Measurements from ENCODE around the gene NDUFA5.
A peak's percentile ranks its signal among the peaks of the same experiment; 100 is the strongest.
"Not testable (repeated sequence)": the region's sequence is repeated elsewhere in the genome, so short reads cannot be mapped to it uniquely, and the experiment has no call there.

NDUFA5 gene

GRCh38 chr7:123555484-123555883 lies 2.1 kb downstream of the NDUFA5 start:
- no peak for DNase-seq

DNA sequence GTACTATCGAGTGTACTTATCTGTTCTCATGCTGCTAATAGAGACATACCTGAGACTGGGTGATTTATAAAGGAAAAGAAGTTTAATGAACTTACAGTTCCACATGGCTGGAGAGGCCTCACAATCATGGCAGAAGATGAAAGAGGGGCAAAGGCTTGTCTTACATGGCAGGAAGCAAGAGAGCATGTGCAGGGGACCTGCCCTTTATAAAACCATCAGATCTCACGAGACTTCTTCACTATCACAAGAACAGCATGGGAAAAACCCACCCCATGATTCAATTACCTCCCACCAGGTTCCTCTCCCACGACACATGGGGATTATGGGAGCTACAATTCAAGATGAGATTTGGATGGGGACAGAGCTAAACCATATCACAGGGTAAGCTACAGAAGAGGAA lies 4.5 kb downstream of the NDUFA5 start:
- no peak for DNase-seq

- no peak for DNase-seq
Observed at GRCh38 chr7:123552641-123553040, 5.0 kb downstream of the NDUFA5 start.

GRCh38 chr7:123552134-123552533 lies 5.5 kb downstream of the NDUFA5 start:
- not testable (repeated sequence) for DNase-seq

GRCh38 chr7:123548406-123548805 lies 9.2 kb downstream of the NDUFA5 start:
- no peak for DNase-seq

- DNase-seq = no peak
Observed at GRCh38 chr7:123539871-123540270, 17.7 kb downstream of the NDUFA5 start.

DNA sequence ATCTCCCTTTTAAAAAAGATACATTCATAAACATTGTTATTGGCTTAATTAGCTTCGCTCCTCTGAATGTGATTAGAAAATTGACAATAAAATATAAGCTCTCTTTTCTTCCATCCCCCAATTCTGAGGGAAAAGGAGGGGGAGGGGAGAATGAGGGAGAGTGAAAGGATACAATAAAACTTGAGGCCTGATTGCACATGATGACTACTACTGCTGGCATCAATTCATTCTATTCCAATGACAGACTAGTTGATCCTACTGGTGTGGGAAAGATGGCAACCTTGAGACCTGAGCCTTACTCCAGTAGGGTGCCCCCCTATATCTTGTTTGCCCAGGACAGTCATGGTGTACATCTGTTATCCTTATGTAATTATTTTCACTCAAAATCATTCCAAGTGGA lies 18.7 kb downstream of the NDUFA5 start:
- DNase-seq = no peak

DNA sequence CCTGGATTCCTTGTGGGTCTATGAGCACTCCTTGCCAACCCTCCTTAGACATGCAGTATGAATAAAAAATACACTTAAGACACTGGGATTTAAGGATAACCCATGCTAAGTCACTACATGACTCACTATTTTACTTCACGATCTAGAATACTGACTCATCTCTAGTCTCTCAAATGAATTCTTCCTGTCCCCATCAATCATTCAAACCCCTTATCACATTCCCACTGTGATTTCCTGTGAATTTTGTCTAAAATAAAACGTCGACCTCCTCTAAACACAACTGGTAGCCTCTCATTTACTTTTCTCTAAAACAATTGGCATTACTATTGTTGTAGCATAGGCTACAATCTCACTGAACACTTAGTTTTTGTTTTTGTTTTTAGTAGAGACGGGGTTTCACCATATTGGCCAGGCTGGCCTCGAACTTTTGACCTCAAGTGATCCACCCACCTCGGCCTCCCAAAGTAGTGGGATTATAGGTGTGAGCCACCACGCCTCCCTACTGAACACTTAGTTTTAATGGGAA lies 19.4 kb downstream of the NDUFA5 start:
- no peak for DNase-seq

DNA sequence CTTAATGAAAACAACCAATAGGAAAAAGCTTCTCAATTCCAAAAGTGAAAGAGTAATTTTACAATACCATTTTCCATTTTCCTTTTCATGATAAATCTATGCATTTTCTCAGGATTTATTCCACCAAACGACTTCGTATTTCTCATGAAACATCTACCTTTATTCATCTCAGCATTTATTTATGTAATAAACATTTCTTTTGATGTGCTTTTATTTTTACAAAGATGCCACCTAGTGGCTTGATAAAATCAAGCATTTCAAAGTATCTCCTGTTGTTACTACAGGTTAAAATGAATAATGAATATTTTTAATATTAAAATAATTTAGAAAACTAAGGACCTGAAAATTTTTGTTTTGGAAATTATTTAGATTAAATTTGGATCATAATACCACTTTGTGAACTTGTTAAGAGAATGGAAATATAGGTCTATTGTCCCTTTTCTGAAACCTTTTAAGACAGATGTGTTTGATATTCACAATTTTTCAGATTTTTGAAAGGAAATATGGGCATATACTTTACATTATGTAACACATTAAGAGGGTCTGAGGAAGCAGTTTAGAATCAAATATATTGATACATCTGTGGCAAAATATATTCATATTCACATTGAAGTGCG lies 20.5 kb downstream of the NDUFA5 start:
- DNase-seq = no peak

DNA sequence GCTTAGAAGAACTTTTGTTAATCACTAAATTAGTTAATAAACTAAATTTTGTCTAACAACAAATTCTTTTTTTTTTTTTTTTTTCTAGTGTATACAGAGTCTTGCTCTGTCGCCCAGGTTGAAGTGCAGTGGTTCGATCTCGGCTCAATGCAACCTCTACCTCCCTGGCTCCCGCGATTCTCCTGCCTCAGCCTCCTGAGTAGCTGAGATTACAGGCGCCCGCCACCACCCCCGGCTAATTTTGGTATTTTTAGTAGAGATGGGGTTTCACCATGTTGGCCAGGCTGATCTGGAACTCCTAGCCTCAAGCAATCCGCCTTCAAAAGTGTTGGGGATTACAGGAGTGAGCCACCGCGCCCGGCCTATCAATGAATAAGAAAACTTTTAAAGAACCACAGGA lies 22.1 kb downstream of the NDUFA5 start:
- DNase-seq = no peak

DNA sequence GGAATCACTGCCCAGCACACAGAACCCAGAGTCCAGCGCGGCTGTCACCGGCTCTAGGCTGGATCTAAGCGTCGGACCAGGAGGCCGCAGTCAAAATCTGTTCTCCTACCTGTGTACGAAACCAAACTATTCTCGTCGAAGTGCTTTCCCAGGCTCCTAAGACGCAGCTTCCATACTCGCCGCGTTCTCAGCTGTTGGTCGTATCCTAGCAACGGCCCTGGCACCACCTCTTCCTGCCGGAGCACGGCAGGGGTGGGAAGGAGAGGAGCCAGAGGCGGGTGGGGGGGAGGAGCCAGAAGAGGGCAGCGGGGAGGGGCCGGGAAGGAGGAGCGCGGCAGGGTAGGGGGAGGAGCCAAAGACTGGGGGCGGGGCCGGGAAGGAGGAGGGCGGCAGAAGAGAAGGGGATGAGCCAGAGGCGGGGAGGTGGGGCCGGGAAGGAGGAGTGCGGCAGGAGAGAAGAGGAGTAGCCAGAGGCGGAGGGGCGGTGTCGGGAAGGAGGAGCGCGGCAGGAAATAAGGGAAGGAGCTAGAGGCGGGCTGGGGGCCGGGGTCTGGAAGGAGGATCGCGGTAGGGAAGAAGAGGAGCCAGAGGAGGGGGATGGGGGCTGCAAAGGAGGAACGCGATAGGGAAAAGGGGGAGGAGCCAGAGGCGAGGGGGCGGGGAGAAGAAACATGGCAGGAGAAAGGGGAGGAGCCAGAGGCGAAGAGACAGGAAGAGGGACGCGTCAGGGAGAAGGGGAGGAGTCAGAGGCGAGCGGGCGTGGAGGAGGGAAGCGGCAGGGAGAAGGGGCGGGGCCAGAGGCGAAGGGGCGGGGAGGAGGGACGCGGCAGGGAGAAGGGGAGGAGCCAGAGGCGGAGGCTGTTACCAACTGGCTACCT lies 23.0 kb downstream of the NDUFA5 start, which contains the start of gene IQUB:
TSS of gene IQUB (minus strand) at position 213 of the 878 bp plus-strand sequence. CDS start 22,255 bp downstream, outside the sequence.
- peak; percentile 88 for DNase-seq

- no peak for DNase-seq
Observed at GRCh38 chr7:123533929-123534382, 23.7 kb downstream of the NDUFA5 start.

DNA sequence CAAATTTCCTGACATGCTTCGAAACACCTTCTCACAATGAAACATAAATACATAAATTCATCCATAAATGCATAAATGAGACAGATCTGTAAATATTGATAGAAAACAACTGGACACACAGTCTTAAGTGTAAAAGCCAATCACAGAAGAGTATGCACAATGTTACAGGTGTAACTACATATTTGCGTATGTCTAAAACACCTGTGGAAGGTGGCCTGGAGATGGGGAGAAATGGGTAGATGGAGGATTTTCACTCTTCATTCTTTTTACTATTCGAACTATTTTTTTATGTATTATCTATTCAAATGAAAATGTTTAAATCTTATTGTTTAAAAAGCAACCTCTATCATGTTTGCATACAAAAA lies 24.1 kb downstream of the NDUFA5 start:
- DNase-seq = no peak

DNA sequence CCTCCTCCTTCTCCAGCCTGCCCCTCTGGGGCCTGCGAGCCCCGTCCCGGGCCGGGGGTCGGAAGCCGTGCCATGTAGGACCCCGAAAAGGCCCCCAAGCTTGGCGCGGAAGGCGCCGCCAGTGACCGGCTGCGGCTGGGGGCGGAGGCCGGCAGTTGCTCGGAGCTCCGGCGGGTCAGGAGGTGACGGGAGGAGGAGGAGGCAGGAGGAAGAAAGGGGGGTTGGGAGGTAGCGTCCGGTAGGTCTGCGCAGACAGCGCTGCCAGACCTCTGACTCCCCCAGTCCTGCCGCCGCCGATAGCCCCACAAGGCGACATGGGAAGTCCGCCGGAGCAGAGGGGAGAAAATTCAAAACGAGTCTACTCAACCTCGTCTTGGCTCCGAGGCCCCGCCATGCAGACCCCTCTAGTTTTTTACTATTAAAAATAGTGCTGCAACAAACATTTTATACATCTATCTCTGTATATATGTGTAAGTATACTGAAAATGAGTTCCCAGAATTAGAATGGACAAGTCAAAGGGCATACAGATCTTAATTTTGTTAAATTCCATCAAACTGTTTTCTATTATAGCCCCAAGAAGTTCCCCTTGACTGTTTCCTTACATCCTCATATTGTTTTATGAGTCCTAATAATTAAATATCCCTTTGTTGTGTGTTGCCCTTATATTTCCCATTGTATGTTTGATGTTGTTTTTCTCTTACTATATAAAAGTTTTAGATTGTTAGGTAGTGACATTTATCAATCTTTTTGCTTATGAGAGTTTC lies 24.6 kb downstream of the NDUFA5 start:
- DNase-seq = peak; percentile 26

GRCh38 chr7:123532343-123532742 lies 25.3 kb downstream of the NDUFA5 start:
- not testable (repeated sequence) for DNase-seq

GRCh38 chr7:123530035-123530591 lies 27.5 kb downstream of the NDUFA5 start:
- DNase-seq = not testable (repeated sequence)

DNA sequence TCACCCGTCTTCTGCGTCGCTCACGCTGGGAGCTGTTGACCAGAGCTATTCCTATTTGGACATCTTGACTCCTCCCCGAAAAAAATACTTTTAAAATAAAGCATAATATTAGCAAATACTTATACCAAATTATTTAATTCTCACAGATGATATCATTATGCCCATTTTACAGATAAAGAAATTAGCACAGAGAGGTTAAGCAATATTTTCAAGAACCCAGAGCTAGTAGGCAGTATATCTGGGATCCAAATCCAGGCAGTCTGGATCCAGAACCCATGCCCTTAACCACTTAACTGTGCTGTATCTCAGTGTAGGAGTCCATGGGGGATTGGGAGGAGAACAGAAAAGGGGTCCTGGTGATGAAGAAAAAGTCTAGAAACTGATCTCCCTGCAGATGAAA lies 29.4 kb downstream of the NDUFA5 start:
- DNase-seq = no peak

DNA sequence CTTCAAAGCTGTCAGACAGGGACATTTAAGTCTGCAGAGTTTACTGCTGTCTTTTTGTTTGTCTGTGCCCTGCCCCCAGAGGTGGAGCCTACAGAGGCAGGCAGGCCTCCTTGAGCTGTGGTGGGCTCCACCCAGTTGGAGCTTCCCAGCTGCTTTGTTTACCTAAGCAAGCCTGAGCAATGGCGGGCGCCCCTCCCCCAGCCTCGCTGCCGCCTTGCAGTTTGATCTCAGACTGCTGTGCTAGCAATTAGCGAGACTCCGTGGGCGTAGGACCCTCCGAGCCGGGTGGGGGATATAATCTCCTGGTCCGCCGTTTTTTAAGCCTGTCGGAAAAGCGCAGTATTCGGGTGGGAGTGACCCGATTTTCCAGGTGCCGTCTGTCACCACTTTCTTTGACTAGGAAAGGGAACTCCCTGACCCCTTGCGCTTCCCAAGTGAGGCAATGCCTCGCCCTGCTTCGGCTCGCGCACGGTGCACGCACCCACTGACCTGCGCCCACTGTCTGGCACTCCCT lies 29.8 kb downstream of the NDUFA5 start:
- DNase-seq = not testable (repeated sequence)

GRCh38 chr7:123526533-123526932 lies 31.1 kb downstream of the NDUFA5 start:
- DNase-seq = not testable (repeated sequence)

GRCh38 chr7:123522066-123522465 lies 35.6 kb downstream of the NDUFA5 start:
- no peak for DNase-seq

DNA sequence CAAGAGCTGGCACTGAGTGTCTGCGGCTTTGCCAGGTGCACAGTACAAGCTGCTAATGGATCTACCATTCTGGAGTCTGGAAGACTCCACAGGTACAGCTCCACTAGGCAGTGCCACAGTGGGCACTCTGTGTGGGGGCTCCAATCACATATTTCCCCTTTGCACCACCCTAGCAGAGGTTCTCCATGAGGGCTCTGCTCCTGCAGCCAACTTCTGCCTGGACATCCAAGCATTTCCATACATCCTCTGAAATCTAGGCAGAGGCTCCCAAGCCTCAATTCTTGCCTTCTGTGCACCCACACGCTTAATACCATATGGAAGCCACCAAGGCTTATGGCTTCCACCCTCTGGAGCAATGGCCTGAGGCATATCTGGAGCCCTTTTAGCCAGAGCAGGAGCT lies 52.4 kb downstream of the NDUFA5 start:
- no peak for DNase-seq

DNA sequence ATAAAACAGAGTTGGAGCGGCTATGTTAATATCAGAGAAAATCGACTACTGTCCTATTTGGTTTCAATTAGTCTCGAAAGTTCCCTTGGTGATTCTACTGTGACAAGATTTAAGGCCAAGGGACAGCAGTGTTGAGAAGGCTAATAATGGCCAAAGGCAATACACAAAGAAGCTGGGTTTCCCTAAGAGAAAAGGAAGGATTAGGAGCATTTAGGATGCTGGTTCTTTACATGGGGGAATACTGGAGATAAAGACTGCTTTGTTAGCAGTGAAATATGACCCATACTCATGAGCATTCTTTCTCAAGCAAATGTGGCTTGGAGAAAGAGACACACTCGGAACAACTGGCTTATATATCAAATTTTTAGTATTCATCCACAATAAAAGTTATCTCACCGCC lies 55.4 kb downstream of the NDUFA5 start:
- DNase-seq = no peak
